Testis (tissue), 3 donors: Measurements from ENCODE around the gene MYH9. TPM values are rescaled to one million over a fixed set of nuclear protein-coding genes. Genes with fewer than 3 reads are reported as not detected.

ENCODE experiments used
- DNase-seq: peaks from one replicate; pipeline ENCODE4 v3.0.0-alpha.2; 2019
- H3K27ac ChIP-seq, 2 donors: fragments of 200-600 bp; sonication (generic); one replicate each; pipeline ENCODE4 v1.5.1; 2019
- H3K27me3 ChIP-seq: fragments of 200-600 bp; sonication (generic); one replicate; pipeline ENCODE4 v1.5.1; 2019
- H3K36me3 ChIP-seq: fragments of 200-600 bp; sonication (generic); one replicate; pipeline ENCODE4 v1.5.1; 2017; ENCODE audit warnings: low read depth; ENCODE audit errors: missing control alignments
- H3K4me1 ChIP-seq: fragments of 200-600 bp; sonication (generic); one replicate; pipeline ENCODE4 v1.5.1; 2019
- H3K4me3 ChIP-seq, 2 donors: fragments of 200-600 bp; sonication (generic); one replicate each; pipeline ENCODE4 v1.5.1; 2017 to 2019
- H3K9me3 ChIP-seq: fragments of 200-600 bp; sonication (generic); one replicate; pipeline ENCODE4 v1.5.1; 2017
- CTCF ChIP-seq, 3 experiments: fragments of 450-650 bp in 2 of 3; fragments of 200-600 bp in 1 of 3; sonication (generic) in 1 of 3; IDR thresholded peaks; one replicate each; pipeline ENCODE4 v1.5.1; 2016 to 2019; ENCODE audit warnings: antibody characterized with exemption in 3 of 3, mild to moderate bottlenecking in 2 of 3, moderate library complexity in 1 of 3
- POLR2A ChIP-seq: fragments of 450-650 bp; IDR thresholded peaks from one replicate; pipeline ENCODE4 v1.6.1; 2017; ENCODE audit warnings: antibody characterized with exemption, mild to moderate bottlenecking, moderate library complexity
- WGBS, 2 donors: methylation state at CpG; one replicate each; pipeline ENCODE4 v1.1.5; 2018; 5-methylcytosine and 5-hydroxymethylcytosine counted together
- intact Hi-C: fragments of 100-400 bp; cut with DNase I; formaldehyde crosslinking; loops from one replicate; pipeline ENCODE4 v1.15.1; 2023; ENCODE audit warnings: low total_unique reads
- polyA plus RNA-seq: library from polyadenylated mRNA; stranded (reverse); fragments of 350-450 nt; fragmentation: Illumina TruSeq; extraction: RNeasy Lipid Tissue Mini Kit (QIAGEN cat#74804); gene quantifications from one replicate; pipeline ENCODE4 v1.2.3, GENCODE V29; 2014; ENCODE audit warnings: low read depth, low replicate concordance; ENCODE audit not compliant: insufficient read depth
- total RNA-seq, 2 donors: library from RNA; depleted of rRNA; stranded (reverse); fragments of >200 nt; gene quantifications; one replicate each; pipeline ENCODE4 v1.2.3, GENCODE V29; 2016

The MYH9 gene
- total and polyA plus RNA-seq, 3 donors from 2014 or later: 129 to 146 (median 141) TPM

- Histone ChIP-seq H3K36me3 (no peaks in the 10 kb centered on the region), H3K9me3 (no peaks in the 10 kb centered on the region), H3K4me3 (no peak overlapping the region), H3K4me1 (peaks cover 17% of the 10 kb centered on the region), H3K27ac (no peak overlapping the region), H3K27me3 (no peaks in the 10 kb centered on the region)
- no peak for DNase-seq
- TF ChIP-seq POLR2A (no peak), CTCF (IDR thresholded peaks at IDR 0.05) (no peak)
- intact Hi-C loops: loop anchor here (10.0 kb wide), 2 partner anchors 57 to 73 kb away; no protein-coding TSS in a partner anchor
- WGBS, 2 donors: 59 to 70% methylated on average over 5 of the region's 5 CpGs
Measured at GRCh38 chr22:36381513-36382128, 6.1 kb downstream of the MYH9 start.

GRCh38 chr22:36379593-36380361, 8.0 kb downstream of the MYH9 start:
- intact Hi-C loops: loop anchor here (10.0 kb wide), 2 partner anchors 55 to 75 kb away; no protein-coding TSS in a partner anchor
- no peak for TF ChIP-seq CTCF (IDR thresholded peaks at IDR 0.05)
- TF ChIP-seq POLR2A: no peak
- Histone ChIP-seq H3K4me3 (no peak overlapping the region), H3K27ac (peak overlapping the region in 1 of 2 donors; percentile 66), H3K27me3 (no peaks in the 10 kb centered on the region), H3K4me1 (peaks cover 6% of the 10 kb centered on the region), H3K9me3 (no peaks in the 10 kb centered on the region), H3K36me3 (no peaks in the 10 kb centered on the region)
- no peak for DNase-seq
- WGBS, 2 donors: 68 to 75% methylated on average over 12 to 16 of the region's 16 CpGs

GRCh38 chr22:36378869-36379217, 8.9 kb downstream of the MYH9 start:
- Histone ChIP-seq H3K27me3 (no peaks in the 10 kb centered on the region), H3K36me3 (no peaks in the 10 kb centered on the region), H3K27ac (peak overlapping the region; percentile 37 to 66), H3K4me1 (peaks cover 6% of the 10 kb centered on the region), H3K9me3 (no peaks in the 10 kb centered on the region), H3K4me3 (no peak overlapping the region)
- DNase-seq: no peak
- intact Hi-C loops: no loop called here
- WGBS, 2 donors: 49 to 54% methylated on average over 5 of the region's 5 CpGs
- TF ChIP-seq POLR2A (no peak), CTCF (IDR thresholded peaks at IDR 0.05) (no peak)

- intact Hi-C loops: no loop called here
- no peak overlapping the region for H3K4me3 ChIP-seq
- peaks cover 9% of the 10 kb centered on the region for H3K4me1 ChIP-seq
Measured at GRCh38 chr22:36378080-36378868, 9.5 kb downstream of the MYH9 start.

More at GRCh38 chr22:36378080-36378868, 9.5 kb downstream of the MYH9 start:
- no peak for TF ChIP-seq CTCF (IDR thresholded peaks at IDR 0.05)
- TF ChIP-seq POLR2A: no peak
- no peaks in the 10 kb centered on the region for H3K36me3 ChIP-seq
- WGBS, 2 donors: 61 to 68% methylated on average over 14 of the region's 14 CpGs
- no peaks in the 10 kb centered on the region for H3K9me3 ChIP-seq
- H3K27me3 ChIP-seq: no peaks in the 10 kb centered on the region
- no peak for DNase-seq
- peak overlapping the region; percentile 37 to 66 for H3K27ac ChIP-seq
